Measurements from ENCODE around the gene MED23. TPM values are rescaled to one million over a fixed set of nuclear protein-coding genes. Genes with fewer than 3 reads are reported as not detected.

Gene MED23
- polyA plus RNA-seq, 3 donors: 4.5 to 21.9 (median 7.9) TPM

- no CpG with 5 or more reads among the region's 2 CpGs for WGBS (ENCODE audit: insufficient coverage)
- H4K20me1 ChIP-seq (ENCODE audit: insufficient read depth, low read length): no peaks in the 10 kb centered on the region
- H3K36me3 Mint-ChIP-seq: no peaks in the 10 kb centered on the region
- H3K27ac ChIP-seq (ENCODE audit: low read depth in 1 of 2, low read length in 2 of 2): no peak overlapping the region
- TF ChIP-seq CTCF (IDR thresholded peaks at IDR 0.05): no peak
- H3K4me1 Mint-ChIP-seq: peaks cover 4% of the 10 kb centered on the region
- H3K27me3 Mint-ChIP-seq (ENCODE audit: low read depth in 3 of 3): peaks cover 0 to 1% (median 0%) of the 10 kb centered on the region in 3 donors
- intact Hi-C loops (cut with micrococcal nuclease): no loop called here
- H3K4me3 Mint-ChIP-seq: no peak overlapping the region
- H3K27ac Mint-ChIP-seq: no peak overlapping the region
- no peak overlapping the region for H3K4me2 ChIP-seq (replicated peaks; ENCODE audit: extremely low read depth, low read length, poor library complexity, severe bottlenecking)
- no peaks in the 10 kb centered on the region for H3K79me2 ChIP-seq (ENCODE audit: insufficient read depth, low read length)
- H3K4me3 ChIP-seq (replicated peaks in 1 of 3; ENCODE audit: low read depth in 2 of 3, low read length in 3 of 3): no peak overlapping the region
- peaks cover 0 to 4% (median 0%) of the 10 kb centered on the region in 7 donors for H3K9me3 Mint-ChIP-seq
- DNase-seq: no peak
- H3K27me3 ChIP-seq (ENCODE audit: control insufficient read depth in 2 of 2, insufficient read depth in 2 of 2, low read length in 2 of 2): no peaks in the 10 kb centered on the region
- no peaks in the 10 kb centered on the region for H3K36me3 ChIP-seq (replicated peaks in 1 of 2; ENCODE audit: control insufficient read depth in 1 of 2, insufficient read depth in 2 of 2, low read length in 2 of 2)
- H2AFZ ChIP-seq (ENCODE audit: insufficient read depth, low read depth, low read length, poor library complexity, severe bottlenecking): no peak overlapping the region
- no peaks in the 10 kb centered on the region for H3K9me3 ChIP-seq (replicated peaks in 1 of 2; ENCODE audit: control insufficient read depth in 1 of 2, insufficient read depth in 1 of 2, low read length in 2 of 2)
- H3K9ac ChIP-seq (ENCODE audit: insufficient read depth, low read length, poor library complexity, severe bottlenecking): no peak overlapping the region
- no peaks in the 10 kb centered on the region for H3K4me1 ChIP-seq (ENCODE audit: control insufficient read depth in 1 of 2, insufficient read depth in 2 of 2, low read length in 2 of 2)
Observed at GRCh38 chr6:131657222-131657621, 29.2 kb upstream of the MED23 start.

- no peak overlapping the region for H3K4me3 ChIP-seq (replicated peaks in 1 of 3; ENCODE audit: low read depth in 2 of 3, low read length in 3 of 3)
- H3K36me3 Mint-ChIP-seq: no peaks in the 10 kb centered on the region
- no peak overlapping the region for H3K9ac ChIP-seq (ENCODE audit: insufficient read depth, low read length, poor library complexity, severe bottlenecking)
- intact Hi-C loops (cut with micrococcal nuclease): no loop called here
- peaks cover 0 to 4% (median 0%) of the 10 kb centered on the region in 7 donors for H3K9me3 Mint-ChIP-seq
- H3K36me3 ChIP-seq (replicated peaks in 1 of 2; ENCODE audit: control insufficient read depth in 1 of 2, insufficient read depth in 2 of 2, low read length in 2 of 2): no peaks in the 10 kb centered on the region
- no peak overlapping the region for H3K27ac ChIP-seq (ENCODE audit: low read depth in 1 of 2, low read length in 2 of 2)
- no peak overlapping the region for H3K4me3 Mint-ChIP-seq
- no peak overlapping the region for H2AFZ ChIP-seq (ENCODE audit: insufficient read depth, low read depth, low read length, poor library complexity, severe bottlenecking)
- H3K9me3 ChIP-seq (replicated peaks in 1 of 2; ENCODE audit: control insufficient read depth in 1 of 2, insufficient read depth in 1 of 2, low read length in 2 of 2): no peaks in the 10 kb centered on the region
- peaks cover 0 to 1% (median 0%) of the 10 kb centered on the region in 3 donors for H3K27me3 Mint-ChIP-seq (ENCODE audit: low read depth in 3 of 3)
- no peak for DNase-seq
- H3K4me1 ChIP-seq (ENCODE audit: control insufficient read depth in 1 of 2, insufficient read depth in 2 of 2, low read length in 2 of 2): no peaks in the 10 kb centered on the region
- H4K20me1 ChIP-seq (ENCODE audit: insufficient read depth, low read length): no peaks in the 10 kb centered on the region
- H3K4me2 ChIP-seq (replicated peaks; ENCODE audit: extremely low read depth, low read length, poor library complexity, severe bottlenecking): no peak overlapping the region
- 100% methylated on average over 3 of the region's 3 CpGs for WGBS (ENCODE audit: insufficient coverage)
- H3K4me1 Mint-ChIP-seq: peaks cover 4% of the 10 kb centered on the region
- TF ChIP-seq CTCF (IDR thresholded peaks at IDR 0.05): no peak
- H3K27me3 ChIP-seq (ENCODE audit: control insufficient read depth in 2 of 2, insufficient read depth in 2 of 2, low read length in 2 of 2): no peaks in the 10 kb centered on the region
- H3K79me2 ChIP-seq (ENCODE audit: insufficient read depth, low read length): no peaks in the 10 kb centered on the region
- H3K27ac Mint-ChIP-seq: no peak overlapping the region
Observed at GRCh38 chr6:131656667-131657066, 28.6 kb upstream of the MED23 start.
